ENCODE data around the gene PRPF8.
"Not testable (repeated sequence)": the region's sequence is repeated elsewhere in the genome, so short reads cannot be mapped to it uniquely, and the experiment has no call there.

PRPF8 gene

GRCh38 chr17:1690544-1691221, 6.0 kb upstream of the PRPF8 start:
- DNase-seq (ENCODE audit: low read depth, low spot score) = no peak

GRCh38 chr17:1688405-1688804, 3.7 kb upstream of the PRPF8 start:
- DNase-seq (ENCODE audit: low read depth, low spot score) = not testable (repeated sequence)

GRCh38 chr17:1686086-1686485, 1.4 kb upstream of the PRPF8 start:
- no peak for DNase-seq (ENCODE audit: low read depth, low spot score)

- no peak for DNase-seq (ENCODE audit: low read depth, low spot score)
Observed at GRCh38 chr17:1683459-1683858, 1.2 kb downstream of the PRPF8 start.

- no peak for DNase-seq (ENCODE audit: low read depth, low spot score)
Observed at GRCh38 chr17:1676401-1676800, 8.3 kb downstream of the PRPF8 start.

GRCh38 chr17:1673041-1673785, 11.5 kb downstream of the PRPF8 start:
- DNase-seq (ENCODE audit: low read depth, low spot score) = no peak

GRCh38 chr17:1663934-1664333, 20.7 kb downstream of the PRPF8 start:
- DNase-seq (ENCODE audit: low read depth, low spot score) = not testable (repeated sequence)

GRCh38 chr17:1661045-1661444, 23.6 kb downstream of the PRPF8 start:
- DNase-seq (ENCODE audit: low read depth, low spot score) = no peak

GRCh38 chr17:1658100-1658499, 26.6 kb downstream of the PRPF8 start:
- DNase-seq (ENCODE audit: low read depth, low spot score) = no peak

- no peak for DNase-seq (ENCODE audit: low read depth, low spot score)
Observed at GRCh38 chr17:1653735-1654134, 30.9 kb downstream of the PRPF8 start.

GRCh38 chr17:1652794-1653193, 31.9 kb downstream of the PRPF8 start:
- not testable (repeated sequence) for DNase-seq (ENCODE audit: low read depth, low spot score)

GRCh38 chr17:1651559-1651844, 33.2 kb downstream of the PRPF8 start:
- no peak for DNase-seq (ENCODE audit: low read depth, low spot score)

- no peak for DNase-seq (ENCODE audit: low read depth, low spot score)
Observed at GRCh38 chr17:1650731-1651558, 33.7 kb downstream of the PRPF8 start.

GRCh38 chr17:1649844-1650501, 34.7 kb downstream of the PRPF8 start, which contains the start of gene RILP:
Gene RILP (minus strand): TSS chr17:1649866. CDS start chr17:1649804, 62 bp downstream.
- peak; percentile 74 for DNase-seq (ENCODE audit: low read depth, low spot score)

- DNase-seq (ENCODE audit: low read depth, low spot score) = peak; percentile 97
Observed at GRCh38 chr17:1648963-1649843, 35.5 kb downstream of the PRPF8 start.

- peak; percentile 83 for DNase-seq (ENCODE audit: low read depth, low spot score)
Observed at GRCh38 chr17:1648173-1648962, 36.3 kb downstream of the PRPF8 start.

GRCh38 chr17:1647802-1648171, 36.9 kb downstream of the PRPF8 start:
- DNase-seq (ENCODE audit: low read depth, low spot score) = no peak

- DNase-seq (ENCODE audit: low read depth, low spot score) = no peak
Observed at GRCh38 chr17:1646199-1646875, 38.3 kb downstream of the PRPF8 start.
